GM12874 (cell line): ENCODE measurements around the gene LGI1.

Experiments used
- TF ChIP-seq, protein P1 (sequence below): IDR thresholded peaks from 2 replicates; pipeline ENCODE4 v1.5.1; 2011; ENCODE audit warnings: low read depth, mild to moderate bottlenecking, control low read depth, low read length, moderate library complexity; ENCODE audit not compliant: insufficient read depth

The LGI1 gene

DNA sequence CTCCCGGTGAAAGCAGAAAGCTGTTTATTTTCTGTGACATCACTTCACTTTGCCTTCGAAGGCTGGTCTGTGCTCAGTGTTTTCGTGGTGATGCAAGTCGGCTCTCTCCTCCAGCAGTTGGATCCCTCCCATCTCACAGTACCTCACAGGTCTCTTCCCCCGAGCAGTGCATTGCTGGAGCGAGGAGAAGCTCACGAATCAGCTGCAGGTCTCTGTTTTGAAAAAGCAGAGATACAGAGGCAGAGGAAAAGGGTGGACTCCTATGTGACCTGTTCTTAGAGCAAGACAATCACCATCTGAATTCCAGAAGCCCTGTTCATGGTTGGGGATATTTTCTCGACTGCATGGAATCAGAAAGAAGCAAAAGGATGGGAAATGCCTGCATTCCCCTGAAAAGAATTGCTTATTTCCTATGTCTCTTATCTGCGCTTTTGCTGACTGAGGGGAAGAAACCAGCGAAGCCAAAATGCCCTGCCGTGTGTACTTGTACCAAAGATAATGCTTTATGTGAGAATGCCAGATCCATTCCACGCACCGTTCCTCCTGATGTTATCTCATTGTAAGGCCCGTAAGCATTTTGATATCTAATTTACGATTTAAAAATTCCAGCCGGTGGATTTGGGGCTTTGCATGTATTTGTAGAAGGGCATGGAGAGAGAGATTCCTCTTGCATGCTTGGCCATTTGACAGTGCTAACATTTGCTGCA lies at the start of gene LGI1:
TSS of gene LGI1 (plus strand) at position 136 of the 707 bp plus-strand sequence. CDS start at position 345, 209 bp downstream.
- TF ChIP-seq, protein P1, sequence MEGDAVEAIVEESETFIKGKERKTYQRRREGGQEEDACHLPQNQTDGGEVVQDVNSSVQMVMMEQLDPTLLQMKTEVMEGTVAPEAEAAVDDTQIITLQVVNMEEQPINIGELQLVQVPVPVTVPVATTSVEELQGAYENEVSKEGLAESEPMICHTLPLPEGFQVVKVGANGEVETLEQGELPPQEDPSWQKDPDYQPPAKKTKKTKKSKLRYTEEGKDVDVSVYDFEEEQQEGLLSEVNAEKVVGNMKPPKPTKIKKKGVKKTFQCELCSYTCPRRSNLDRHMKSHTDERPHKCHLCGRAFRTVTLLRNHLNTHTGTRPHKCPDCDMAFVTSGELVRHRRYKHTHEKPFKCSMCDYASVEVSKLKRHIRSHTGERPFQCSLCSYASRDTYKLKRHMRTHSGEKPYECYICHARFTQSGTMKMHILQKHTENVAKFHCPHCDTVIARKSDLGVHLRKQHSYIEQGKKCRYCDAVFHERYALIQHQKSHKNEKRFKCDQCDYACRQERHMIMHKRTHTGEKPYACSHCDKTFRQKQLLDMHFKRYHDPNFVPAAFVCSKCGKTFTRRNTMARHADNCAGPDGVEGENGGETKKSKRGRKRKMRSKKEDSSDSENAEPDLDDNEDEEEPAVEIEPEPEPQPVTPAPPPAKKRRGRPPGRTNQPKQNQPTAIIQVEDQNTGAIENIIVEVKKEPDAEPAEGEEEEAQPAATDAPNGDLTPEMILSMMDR = no peak

DNA sequence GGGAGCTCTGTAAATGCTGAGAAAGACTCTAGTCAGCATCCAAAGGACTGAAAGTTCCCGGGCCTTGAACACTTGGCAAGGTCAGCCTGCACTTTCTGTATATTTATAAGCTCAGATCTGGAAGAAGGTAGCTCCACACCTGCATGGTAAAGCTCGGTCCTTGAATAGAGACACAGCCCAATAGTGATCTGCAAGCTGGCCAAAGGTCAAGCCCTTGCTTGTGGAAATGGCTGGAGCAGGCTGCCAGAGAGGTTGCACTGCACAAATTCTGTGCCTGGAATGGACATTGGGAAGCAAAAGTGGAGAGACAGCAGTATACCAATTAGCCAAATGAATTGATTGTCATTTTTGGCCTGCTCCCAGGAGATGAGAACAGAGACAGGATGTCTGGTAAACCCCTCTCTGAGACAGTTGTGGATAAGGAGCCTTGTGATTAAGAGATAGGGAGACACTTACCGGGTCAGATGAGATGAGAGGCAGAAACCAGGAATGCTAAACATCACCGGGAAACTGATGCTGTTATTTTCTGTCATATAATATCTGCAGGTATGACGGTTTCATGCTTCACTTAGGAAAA lies 47.3 kb upstream of the LGI1 start:
- TF ChIP-seq, protein P1 = no peak

DNA sequence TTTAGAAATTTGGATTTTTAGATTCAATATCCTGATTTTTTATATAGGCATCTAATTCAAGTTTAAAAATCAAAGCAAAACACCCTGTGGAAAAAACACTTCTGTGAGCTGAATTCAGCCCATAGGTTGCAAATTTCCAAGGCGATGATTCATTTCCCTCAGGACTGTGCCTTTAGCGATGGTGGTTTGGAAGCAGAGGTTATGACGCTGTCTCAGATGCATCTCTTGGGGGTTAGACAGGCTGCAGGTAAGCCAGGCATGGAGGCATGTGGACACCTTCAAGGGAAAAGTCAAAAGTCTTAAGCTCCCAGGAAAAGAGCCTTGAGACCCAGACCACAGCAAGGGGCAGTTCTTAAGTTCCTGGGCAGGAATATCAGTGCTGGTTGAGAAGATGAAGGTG lies 45.8 kb upstream of the LGI1 start:
- TF ChIP-seq, protein P1 = no peak

DNA sequence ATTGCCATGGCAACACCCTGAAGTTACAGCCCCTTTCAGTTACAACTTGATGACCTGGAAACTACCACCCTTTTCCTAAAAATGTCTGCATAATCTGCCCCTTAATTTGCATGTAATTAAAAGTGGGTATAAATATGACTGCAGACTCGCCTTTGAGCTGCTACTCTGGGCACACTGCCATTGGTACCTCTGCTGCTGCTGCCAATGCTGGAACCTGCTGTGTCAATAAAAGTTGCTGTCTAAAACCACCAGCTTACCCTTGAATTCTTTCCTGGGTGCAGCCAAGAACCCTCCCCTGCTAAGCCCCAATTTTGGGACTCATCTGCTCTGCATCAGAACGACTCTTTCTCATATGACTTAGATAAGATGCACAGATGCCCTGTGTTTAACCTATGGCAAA lies 45.1 kb upstream of the LGI1 start:
- TF ChIP-seq, protein P1 = no peak

DNA sequence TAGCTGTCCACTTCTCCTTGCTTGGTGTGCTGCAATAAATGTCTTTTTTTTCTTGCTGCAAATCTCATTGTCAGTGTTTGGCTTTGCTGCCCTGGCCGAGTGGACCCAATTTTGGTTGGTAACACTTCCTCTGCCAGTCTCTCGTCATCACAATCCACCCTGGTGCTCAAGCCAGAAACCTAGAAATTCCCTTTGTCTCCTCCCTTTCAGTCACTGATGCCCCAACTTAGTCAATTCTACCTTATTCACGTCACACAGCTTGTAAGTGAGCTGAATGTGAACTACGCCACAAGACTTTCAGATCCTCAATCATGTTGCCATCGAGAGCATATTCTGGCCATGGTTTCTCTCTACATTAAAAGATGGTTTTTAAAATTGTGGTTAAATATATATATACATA lies 42.4 kb upstream of the LGI1 start:
- TF ChIP-seq, protein P1 = no peak

DNA sequence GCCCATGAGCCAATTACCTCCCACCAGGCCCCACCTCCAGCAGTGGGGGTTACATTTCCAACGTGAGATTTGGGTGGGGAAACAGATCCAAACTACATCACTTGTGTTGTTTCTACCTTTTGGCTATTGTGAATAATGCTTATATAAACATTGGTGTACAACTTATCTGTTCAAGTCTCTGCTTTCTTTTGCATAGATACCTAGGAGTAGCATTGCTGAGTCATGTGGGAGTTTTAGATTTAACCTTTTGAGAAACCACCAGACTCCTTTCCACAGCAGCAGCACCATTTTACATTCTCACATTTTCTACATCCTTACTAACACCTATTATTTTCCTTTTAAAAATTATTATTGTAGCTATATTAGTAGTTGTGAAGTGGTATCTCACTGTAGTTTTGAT lies 41.0 kb upstream of the LGI1 start:
- TF ChIP-seq, protein P1 = no peak

DNA sequence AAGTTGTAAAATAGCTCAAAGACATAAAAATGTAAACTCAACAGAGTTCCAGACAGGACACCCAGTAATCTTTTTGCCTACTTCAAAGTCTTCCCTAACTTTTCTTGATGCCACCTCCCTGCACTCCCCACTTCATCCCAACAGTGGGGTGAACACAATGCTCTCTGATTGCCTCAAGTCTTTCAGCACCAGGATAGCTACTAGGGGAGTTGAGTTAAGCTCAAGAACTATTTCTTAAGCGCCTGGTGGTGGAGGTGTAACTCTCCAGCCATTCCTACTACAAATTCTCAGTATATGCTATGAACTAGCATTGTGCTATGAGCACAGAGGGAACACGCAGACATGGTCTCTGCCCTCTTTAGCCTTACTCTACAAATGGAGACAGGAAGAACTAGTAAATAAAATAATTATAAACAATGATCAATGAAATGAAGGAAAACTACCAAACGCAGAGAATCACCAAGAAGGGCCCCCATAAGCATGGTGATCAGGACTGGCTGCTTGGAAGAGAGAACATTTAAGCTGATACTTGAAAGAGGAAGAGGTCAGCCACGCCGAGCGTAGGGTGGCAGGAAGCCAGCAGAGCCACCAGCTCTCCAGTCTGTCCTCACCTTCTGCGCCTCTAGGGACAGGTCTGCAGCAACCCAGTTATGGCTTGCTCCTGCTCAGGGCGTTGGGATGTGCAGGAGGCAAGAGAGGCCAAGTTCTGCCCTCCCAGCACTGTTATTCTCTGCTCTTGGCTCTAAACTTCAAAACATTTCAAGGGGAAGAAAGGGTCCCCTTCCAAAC lies 38.6 kb upstream of the LGI1 start:
- TF ChIP-seq, protein P1 = no peak
